RWPE2 (cell line): ENCODE measurements around the gene SMYD3.

Experiments used
- ATAC-seq: fragments of 200-7000 bp; cut with Tn5 transposase; 3 replicates; pipeline ENCODE4 v1.9.1; 2021; ENCODE audit warnings: low read depth
- DNase-seq: peaks from one replicate; pipeline ENCODE4 v3.0.0-alpha.2; 2020; ENCODE audit warnings: low spot score
- H3K27ac ChIP-seq: fragments of 450-650 bp; 2 replicates; pipeline ENCODE4 v1.5.1; 2017; ENCODE audit warnings: mild to moderate bottlenecking; ENCODE audit not compliant: poor library complexity, severe bottlenecking
- H3K27me3 ChIP-seq: fragments of 250-450 bp; sonication (Bioruptor Pico); 2 replicates; pipeline ENCODE4 v1.5.1; 2021; ENCODE audit warnings: mild to moderate bottlenecking, moderate library complexity; ENCODE audit not compliant: insufficient read depth, poor library complexity, severe bottlenecking
- H3K36me3 ChIP-seq: fragments of 250-450 bp; sonication (Bioruptor Pico); 2 replicates; pipeline ENCODE4 v1.5.1; 2020; ENCODE audit warnings: low read depth, mild to moderate bottlenecking, moderate library complexity
- H3K4me1 ChIP-seq: fragments of 250-450 bp; sonication (Bioruptor Pico); 2 replicates; pipeline ENCODE4 v1.5.1; 2021; ENCODE audit warnings: mild to moderate bottlenecking, moderate library complexity; ENCODE audit not compliant: insufficient read depth, poor library complexity, severe bottlenecking
- H3K4me3 ChIP-seq: fragments of 250-450 bp; sonication (Bioruptor Pico); 2 replicates; pipeline ENCODE4 v1.5.1; 2021; ENCODE audit warnings: mild to moderate bottlenecking, moderate library complexity; ENCODE audit not compliant: severe bottlenecking
- H3K9me3 ChIP-seq: fragments of 250-450 bp; sonication (Bioruptor Pico); 2 replicates; pipeline ENCODE4 v1.5.1; 2021; ENCODE audit warnings: mild to moderate bottlenecking, moderate library complexity; ENCODE audit not compliant: severe bottlenecking
- TF ChIP-seq, protein P1 (sequence below): fragments of 450-650 bp; IDR thresholded peaks from one replicate; pipeline ENCODE4 v1.5.1; 2017; ENCODE audit warnings: mild to moderate bottlenecking, moderate library complexity; ENCODE audit not compliant: poor library complexity, severe bottlenecking

Gene SMYD3

DNA sequence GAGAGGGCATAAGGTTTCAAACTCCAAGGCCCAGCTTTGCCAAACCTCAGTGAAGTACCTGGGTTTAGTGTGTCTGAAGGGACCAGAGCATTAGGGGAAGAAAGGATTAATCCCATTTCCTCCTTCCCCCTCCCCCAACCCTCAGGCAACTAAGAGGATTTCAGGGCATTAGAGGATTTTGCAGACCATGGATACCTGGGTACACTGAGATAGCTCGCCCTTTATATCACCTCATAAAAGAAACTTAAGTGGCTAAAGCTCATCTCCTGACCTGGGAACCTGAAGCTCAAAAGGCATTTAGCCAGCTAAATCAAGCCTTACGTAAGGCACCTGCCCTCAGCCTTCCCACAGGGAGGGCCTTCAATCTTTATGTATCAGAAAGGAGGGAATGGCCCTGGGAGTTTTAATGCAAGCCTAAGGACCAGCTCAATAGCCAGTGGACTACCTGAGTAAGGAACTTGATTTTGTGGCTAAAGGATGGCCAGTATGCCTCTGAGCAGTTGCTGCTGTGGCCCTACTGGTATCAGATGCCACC, 26.4 kb upstream of the SMYD3 start:
- ATAC-seq, result no peak
- Histone ChIP-seq H3K9me3 (no peaks in the 10 kb centered on the region), H3K4me1 (no peaks in the 10 kb centered on the region), H3K27ac (no peak overlapping the region), H3K27me3 (no peaks in the 10 kb centered on the region), H3K36me3 (no peaks in the 10 kb centered on the region), H3K4me3 (no peak overlapping the region)
- TF ChIP-seq, protein P1, sequence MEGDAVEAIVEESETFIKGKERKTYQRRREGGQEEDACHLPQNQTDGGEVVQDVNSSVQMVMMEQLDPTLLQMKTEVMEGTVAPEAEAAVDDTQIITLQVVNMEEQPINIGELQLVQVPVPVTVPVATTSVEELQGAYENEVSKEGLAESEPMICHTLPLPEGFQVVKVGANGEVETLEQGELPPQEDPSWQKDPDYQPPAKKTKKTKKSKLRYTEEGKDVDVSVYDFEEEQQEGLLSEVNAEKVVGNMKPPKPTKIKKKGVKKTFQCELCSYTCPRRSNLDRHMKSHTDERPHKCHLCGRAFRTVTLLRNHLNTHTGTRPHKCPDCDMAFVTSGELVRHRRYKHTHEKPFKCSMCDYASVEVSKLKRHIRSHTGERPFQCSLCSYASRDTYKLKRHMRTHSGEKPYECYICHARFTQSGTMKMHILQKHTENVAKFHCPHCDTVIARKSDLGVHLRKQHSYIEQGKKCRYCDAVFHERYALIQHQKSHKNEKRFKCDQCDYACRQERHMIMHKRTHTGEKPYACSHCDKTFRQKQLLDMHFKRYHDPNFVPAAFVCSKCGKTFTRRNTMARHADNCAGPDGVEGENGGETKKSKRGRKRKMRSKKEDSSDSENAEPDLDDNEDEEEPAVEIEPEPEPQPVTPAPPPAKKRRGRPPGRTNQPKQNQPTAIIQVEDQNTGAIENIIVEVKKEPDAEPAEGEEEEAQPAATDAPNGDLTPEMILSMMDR, result no peak
- no peak for DNase-seq

DNA sequence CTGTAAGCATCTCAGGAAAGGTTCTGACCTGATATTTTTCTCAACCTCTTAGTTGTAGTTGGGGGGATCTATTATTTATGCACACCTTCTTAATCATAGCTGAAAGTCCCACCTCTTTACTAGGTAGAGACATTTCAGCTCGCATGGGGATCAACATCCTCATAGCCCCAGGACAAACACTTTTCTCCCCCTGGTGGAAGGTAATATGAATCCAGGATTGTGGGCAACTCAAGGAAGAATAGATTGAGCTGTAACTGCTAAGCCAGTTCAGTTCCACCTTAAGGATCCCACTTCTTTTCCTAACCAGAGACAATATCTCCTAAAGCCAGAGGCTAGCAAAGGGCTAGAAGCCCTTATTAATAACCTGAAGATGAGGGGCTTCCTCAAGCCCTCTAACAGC, 25.4 kb upstream of the SMYD3 start:
- H3K36me3 ChIP-seq, result no peaks in the 10 kb centered on the region
- H3K27ac ChIP-seq, result no peak overlapping the region
- no peaks in the 10 kb centered on the region for H3K27me3 ChIP-seq
- H3K9me3 ChIP-seq, result no peaks in the 10 kb centered on the region
- TF ChIP-seq, protein P1, result no peak
- ATAC-seq (no peak), DNase-seq (no peak)
- H3K4me3 ChIP-seq, result no peak overlapping the region
- H3K4me1 ChIP-seq, result no peaks in the 10 kb centered on the region

DNA sequence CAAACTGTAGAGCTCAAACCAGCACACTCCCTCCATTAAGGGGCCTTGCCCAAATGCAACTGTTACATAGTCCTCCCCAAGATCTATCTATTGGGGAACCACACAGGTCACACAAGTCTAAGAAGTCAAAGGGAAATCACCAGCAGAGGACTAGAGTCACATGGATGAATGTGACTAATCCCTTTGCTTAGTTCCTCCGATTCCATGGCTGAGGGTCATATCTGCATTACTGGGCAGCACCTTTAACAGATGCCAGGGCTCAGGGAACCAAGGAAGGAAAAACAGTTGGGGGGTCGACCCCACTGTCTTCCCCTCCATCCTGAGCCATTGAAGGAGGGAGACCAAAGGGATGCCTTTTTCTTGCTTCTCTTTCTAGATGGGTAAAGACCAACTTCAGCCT, 23.4 kb upstream of the SMYD3 start:
- no peak for ATAC-seq
- no peaks in the 10 kb centered on the region for H3K27me3 ChIP-seq
- no peak for DNase-seq
- no peaks in the 10 kb centered on the region for H3K9me3 ChIP-seq
- no peak overlapping the region for H3K4me3 ChIP-seq
- TF ChIP-seq, protein P1, result no peak
- no peaks in the 10 kb centered on the region for H3K4me1 ChIP-seq
- H3K36me3 ChIP-seq, result no peaks in the 10 kb centered on the region
- H3K27ac ChIP-seq, result no peak overlapping the region

DNA sequence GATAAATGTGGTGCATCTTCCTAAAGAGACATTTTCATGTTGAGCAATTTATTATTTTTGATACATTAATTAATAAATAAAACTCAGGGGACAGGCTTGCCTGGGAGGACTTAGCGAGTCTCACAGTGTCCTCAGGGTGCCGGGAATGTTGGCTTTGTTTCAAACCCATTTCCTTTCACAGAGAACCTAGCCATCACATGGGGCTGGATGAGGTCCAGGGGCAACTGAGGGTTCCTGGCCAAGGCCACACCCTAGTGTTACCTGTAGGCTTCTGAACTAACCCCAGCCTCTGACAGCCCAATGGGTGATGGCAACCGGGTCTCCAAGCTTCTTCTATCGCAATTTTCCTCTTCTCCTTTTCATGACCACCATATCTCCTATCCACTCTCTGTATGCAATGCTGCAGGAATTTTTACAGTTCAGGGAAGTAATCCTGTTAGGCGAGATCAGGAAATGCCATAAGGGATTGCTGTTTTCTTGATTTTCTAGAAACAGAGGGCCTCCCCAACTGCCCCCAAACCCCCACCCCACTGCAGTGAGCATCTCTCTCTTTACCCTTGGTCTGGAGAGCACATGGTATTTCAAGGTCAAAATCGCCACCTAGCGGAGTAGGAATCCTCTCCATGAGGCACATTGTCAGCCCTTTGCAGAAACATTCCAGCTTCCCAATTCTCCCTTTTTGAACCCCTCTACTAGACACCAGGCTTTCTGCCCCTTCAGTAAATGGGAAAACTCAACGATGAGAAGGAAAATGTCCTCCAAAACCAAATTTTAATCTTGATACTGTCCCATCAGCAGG, 22.1 kb upstream of the SMYD3 start:
- ATAC-seq, result no peak
- Histone ChIP-seq H3K9me3 (no peaks in the 10 kb centered on the region), H3K36me3 (no peaks in the 10 kb centered on the region), H3K27me3 (no peaks in the 10 kb centered on the region), H3K4me3 (no peak overlapping the region), H3K4me1 (no peaks in the 10 kb centered on the region), H3K27ac (no peak overlapping the region)
- TF ChIP-seq, protein P1, result no peak
- no peak for DNase-seq
